SH-SY5Y (cell line): Measurements from ENCODE around the gene KLHL17.

Source experiments
- GATA2 ChIP-seq: IDR thresholded peaks from 2 replicates; pipeline ENCODE4 v1.6.1; 2011; ENCODE audit warnings: mild to moderate bottlenecking, low read depth, low read length
- GATA3 ChIP-seq: IDR thresholded peaks from 2 replicates; pipeline ENCODE4 v1.6.1; 2011; ENCODE audit warnings: low read depth, mild to moderate bottlenecking, low read length, moderate library complexity

KLHL17 gene

GRCh38 chr1:972726-973458 lies 12.5 kb downstream of the KLHL17 start:
- TF ChIP-seq GATA3 (no peak), GATA2 (no peak)

- no peak for TF ChIP-seq GATA3
- no peak for TF ChIP-seq GATA2
These were observed 13.3 kb downstream of the KLHL17 start for GRCh38 chr1:973459-974292.

GRCh38 chr1:974293-974640 lies 13.9 kb downstream of the KLHL17 start:
- TF ChIP-seq GATA2 (no peak), GATA3 (no peak)

GRCh38 chr1:974687-975328 lies 14.4 kb downstream of the KLHL17 start:
- TF ChIP-seq GATA3 (no peak), GATA2 (no peak)

- TF ChIP-seq GATA3 (no peak), GATA2 (no peak)
These were observed 15.0 kb downstream of the KLHL17 start for GRCh38 chr1:975365-975764.

- no peak for TF ChIP-seq GATA2
- TF ChIP-seq GATA3: no peak
These were observed 15.7 kb downstream of the KLHL17 start for GRCh38 chr1:975896-976683.

- no peak for TF ChIP-seq GATA2
- TF ChIP-seq GATA3: no peak
These were observed 17.9 kb downstream of the KLHL17 start for GRCh38 chr1:978069-978834.

GRCh38 chr1:978835-979743 lies 18.7 kb downstream of the KLHL17 start:
- TF ChIP-seq GATA2: no peak
- no peak for TF ChIP-seq GATA3

- TF ChIP-seq GATA2: no peak
- TF ChIP-seq GATA3: no peak
These were observed 19.3 kb downstream of the KLHL17 start for GRCh38 chr1:979744-980072.

GRCh38 chr1:980137-980571 lies 19.8 kb downstream of the KLHL17 start:
- no peak for TF ChIP-seq GATA3
- TF ChIP-seq GATA2: no peak

- TF ChIP-seq GATA2 (no peak), GATA3 (no peak)
These were observed 20.4 kb downstream of the KLHL17 start for GRCh38 chr1:980602-981395.
